ENCODE data around the gene FIG4.

Gene FIG4

GRCh38 chr6:109760208-109760607 is 69.1 kb downstream of the FIG4 start:
- DNase-seq (ENCODE audit: low read depth), result no peak

DNA sequence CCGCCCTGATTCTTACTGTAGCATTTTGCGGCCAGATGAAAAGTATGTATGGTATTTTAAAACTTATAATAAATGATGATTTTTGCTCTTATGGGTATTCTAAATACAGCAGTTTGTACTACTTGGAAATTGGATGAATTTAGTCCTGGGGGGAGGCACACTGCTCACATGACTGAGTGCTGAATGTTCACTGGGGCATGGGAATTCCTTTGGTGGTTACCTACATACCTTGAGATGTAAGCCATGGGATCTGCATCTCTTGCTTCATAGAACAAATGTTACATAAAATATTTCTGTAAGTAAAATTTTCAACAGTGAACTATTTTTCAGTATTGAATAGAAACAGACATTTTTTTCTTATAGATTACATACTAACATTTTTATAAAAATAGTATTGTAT is 71.1 kb downstream of the FIG4 start:
- no peak for DNase-seq (ENCODE audit: low read depth)

GRCh38 chr6:109762769-109763441 is 71.8 kb downstream of the FIG4 start:
- DNase-seq (ENCODE audit: low read depth), result peak; percentile 58

DNA sequence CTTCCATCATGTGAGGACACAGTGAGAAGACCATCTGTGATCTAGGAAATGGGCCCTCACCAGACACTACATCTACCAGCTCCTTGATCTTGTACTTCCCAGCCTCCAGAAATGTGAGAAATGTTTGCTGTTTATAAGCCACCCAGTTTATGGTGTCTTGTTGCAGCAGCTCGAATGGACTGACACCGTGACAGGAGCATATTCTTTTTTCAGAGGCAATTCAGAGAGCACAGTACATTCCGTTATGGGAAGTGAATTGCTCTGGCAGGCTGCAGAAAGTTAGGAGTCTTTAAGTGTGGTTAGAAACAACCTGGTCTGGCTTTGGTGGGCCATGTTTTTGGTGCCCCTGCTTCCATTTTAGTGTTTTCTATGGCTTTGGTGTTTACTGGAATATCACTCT is 75.1 kb downstream of the FIG4 start:
- no peak for DNase-seq (ENCODE audit: low read depth)

GRCh38 chr6:109767961-109768360 is 76.9 kb downstream of the FIG4 start:
- DNase-seq (ENCODE audit: low read depth), result peak; percentile 68

- peak; percentile 63 for DNase-seq (ENCODE audit: low read depth)
Observed at GRCh38 chr6:109768485-109768884, 77.4 kb downstream of the FIG4 start.

DNA sequence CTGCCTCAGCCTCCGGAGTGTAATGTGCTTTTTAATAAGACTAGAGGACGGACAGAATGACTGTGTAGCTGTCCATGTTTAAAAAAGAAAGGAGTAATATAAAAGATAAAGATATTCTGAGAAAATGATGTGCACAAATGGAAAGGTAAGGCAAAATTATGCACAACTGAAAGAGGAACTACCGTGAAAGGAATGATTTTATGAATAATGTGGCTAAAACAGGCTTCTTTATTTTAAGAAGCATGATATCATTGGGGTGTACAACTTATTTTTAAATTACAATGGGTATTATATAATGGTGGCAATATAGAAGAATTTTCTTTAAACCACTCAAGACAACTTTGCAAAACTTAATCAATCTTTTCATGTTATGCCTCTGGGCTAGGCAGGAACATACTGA is 78.1 kb downstream of the FIG4 start:
- DNase-seq (ENCODE audit: low read depth), result no peak

DNA sequence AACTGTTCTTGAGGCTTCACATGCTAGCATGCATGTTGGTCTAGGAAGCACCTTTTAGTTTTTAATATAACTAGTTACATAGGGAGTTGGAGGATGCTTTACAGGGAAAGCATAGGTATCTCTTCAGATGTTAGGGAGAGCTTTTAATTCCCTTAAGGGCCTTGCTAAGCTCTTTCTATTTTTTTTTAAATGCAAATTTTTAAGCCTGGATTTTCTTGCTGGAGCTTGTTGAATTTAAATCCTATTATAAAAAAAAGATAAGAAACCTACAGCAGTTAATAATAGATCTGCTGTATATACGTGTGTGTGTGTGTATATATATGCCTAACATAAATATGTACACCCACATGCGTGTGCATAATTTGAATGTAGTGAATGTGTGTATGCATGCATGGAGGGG is 79.0 kb downstream of the FIG4 start:
- DNase-seq (ENCODE audit: low read depth), result no peak

DNA sequence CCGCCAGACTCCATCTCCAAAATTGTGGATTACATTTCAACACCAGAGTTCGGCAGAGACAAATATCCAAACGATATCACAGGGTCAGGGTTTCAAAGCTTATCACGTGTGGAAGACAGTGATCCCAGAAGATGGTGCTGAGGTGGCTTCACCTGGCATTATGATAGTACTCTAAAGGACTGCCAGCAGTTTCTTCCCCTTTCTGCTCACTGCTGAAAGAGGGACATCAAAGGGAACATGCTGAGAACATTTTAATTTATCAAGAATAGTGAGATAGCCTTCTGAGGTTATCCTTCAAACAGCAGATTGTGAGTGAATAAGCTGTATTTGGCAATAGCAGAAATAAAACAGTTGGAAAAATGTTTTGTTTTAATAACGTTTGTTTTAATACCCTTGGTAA is 79.7 kb downstream of the FIG4 start:
- no peak for DNase-seq (ENCODE audit: low read depth)

- peak; percentile 28 for DNase-seq (ENCODE audit: low read depth)
Observed at GRCh38 chr6:109771939-109772755, 81.1 kb downstream of the FIG4 start.

GRCh38 chr6:109772883-109773431 is 81.9 kb downstream of the FIG4 start:
- peak; percentile 91 for DNase-seq (ENCODE audit: low read depth)

- no peak for DNase-seq (ENCODE audit: low read depth)
Observed at GRCh38 chr6:109781001-109781400, 89.9 kb downstream of the FIG4 start.

DNA sequence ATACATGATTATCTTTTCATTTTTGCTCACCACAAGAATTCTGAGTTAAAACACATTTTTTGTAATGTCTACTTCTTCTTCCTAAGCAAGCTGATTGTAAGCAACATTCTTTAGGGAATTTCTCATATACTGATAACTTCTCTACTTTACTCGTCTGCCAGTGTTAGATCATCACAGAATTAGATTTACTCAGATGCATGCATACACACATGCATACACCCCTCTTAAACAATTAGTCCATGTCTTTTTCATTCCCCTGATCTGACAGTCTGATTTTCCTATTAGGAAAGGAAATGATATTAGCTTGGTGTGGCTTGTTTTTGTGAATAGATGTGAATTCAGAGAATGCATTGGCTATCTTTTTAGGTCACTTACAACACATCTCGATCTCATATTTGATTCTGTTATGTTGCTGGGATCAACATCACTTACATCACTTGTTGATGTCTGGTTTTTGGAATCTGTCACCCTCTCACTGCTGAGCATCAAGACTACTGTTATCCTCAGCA is 91.4 kb downstream of the FIG4 start:
- peak; percentile 45 for DNase-seq (ENCODE audit: low read depth)

- DNase-seq (ENCODE audit: low read depth), result no peak
Observed at GRCh38 chr6:109783250-109783986, 92.3 kb downstream of the FIG4 start.

- no peak for DNase-seq (ENCODE audit: low read depth)
Observed at GRCh38 chr6:109787312-109787711, 96.2 kb downstream of the FIG4 start.

- DNase-seq (ENCODE audit: low read depth), result no peak
Observed at GRCh38 chr6:109788687-109789086, 97.6 kb downstream of the FIG4 start.

DNA sequence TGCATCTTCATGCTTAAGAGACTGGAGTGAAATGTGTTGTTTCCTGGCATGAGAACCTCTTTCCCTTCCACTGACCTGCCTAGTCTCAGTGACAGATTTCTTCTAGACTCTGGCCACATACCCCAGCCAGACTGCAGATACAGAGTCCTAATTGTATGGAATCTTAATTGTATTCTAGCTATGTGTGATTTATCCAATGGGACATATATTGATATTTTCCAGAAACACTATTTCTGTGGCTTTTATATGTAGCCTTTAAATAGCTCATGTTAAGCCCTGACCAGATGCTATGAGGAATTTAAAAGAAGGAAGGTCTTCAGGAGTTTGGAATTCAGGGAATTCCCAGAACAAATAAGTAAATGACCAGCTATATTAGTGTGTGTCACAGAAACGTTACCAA is 99.0 kb downstream of the FIG4 start:
- peak; percentile 90 for DNase-seq (ENCODE audit: low read depth)

- DNase-seq (ENCODE audit: low read depth), result peak; percentile 13
Observed at GRCh38 chr6:109791301-109791700, 100.2 kb downstream of the FIG4 start.

DNA sequence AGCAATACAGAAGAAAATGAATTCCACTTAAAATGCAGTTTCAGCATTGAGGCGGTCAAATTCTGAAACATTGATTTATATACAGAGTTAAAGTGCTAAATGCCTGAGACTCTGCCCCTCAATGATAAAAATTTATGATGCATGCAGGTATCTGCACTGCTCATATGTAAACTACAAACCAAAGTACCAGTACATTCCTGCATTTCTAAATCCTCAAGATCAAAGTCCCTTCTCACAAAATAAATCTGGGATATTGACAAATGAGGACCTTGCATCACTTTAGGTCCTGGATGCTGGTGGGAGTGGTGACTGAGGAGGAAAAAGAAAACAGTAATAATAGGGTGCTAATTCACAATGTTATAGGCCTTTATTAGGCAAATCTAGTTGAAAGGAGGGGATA is 101.9 kb downstream of the FIG4 start:
- DNase-seq (ENCODE audit: low read depth), result no peak

DNA sequence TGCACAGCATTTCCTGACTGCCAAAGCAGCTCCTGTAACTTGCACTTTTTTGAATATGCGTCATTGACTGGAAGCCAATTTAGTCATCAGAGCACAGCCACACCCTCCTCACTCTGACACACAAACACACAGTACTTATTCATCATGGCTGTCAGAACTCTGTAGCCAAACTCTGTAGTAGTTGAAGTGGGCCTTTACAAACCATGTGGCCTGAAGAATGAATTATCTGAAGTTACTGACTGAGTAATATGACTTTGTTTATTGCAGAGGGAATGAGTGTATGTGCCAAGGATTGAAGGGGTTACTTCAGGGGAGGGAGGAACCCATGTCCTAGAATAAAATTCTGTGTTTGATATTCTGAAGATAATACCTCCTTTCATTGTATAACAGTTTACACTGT is 102.7 kb downstream of the FIG4 start:
- DNase-seq (ENCODE audit: low read depth), result peak; percentile 95

DNA sequence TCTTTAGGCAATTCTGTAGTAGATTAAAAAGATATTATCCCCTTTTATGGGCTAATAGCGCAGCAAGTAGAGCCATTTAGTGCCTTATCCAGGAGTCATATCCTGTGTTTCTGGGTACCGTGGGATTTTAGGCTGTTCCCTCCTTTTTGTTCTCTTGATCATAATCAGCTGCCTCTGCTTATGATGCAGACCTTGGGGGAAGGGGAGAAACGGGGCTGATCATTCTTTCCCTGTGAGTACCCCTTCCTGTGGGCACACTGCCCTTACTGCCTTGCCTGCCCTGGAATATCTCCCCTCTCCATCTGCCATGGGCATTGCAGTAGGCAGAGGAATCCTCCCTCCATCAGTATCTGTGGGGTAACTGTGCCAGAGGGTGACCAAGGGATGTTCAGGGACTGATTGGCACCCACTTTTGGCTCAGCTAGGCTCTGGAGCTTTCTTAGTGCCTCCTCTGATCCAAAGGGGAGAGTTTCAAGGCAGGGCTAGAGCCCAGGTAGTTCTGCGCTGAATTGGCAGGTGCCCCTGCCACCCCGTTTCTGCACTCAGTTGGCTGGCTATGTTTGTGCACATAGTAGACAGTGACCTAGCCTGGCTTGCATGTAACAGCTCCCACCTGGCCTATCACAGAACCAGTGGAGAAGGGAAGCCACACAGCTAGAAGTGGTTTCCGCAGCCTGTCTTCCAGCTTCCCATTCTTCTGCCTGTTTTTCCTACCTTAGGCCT is 103.3 kb downstream of the FIG4 start:
- peak; percentile 91 for DNase-seq (ENCODE audit: low read depth)
